ENCODE data around the gene MYCN. TPM values are rescaled to one million over a fixed set of nuclear protein-coding genes. Genes with fewer than 3 reads are reported as not detected.

Gene MYCN
- total RNA-seq, 4 donors from 2014 or later = 0.21 to 0.95 (median 0.33) TPM

GRCh38 chr2:15897431-15898098, 42.8 kb upstream of the MYCN start:
- H3K27me3 ChIP-seq = no peaks in the 10 kb centered on the region
- WGBS, 2 donors = 82 to 95% methylated on average over 4 of the region's 4 CpGs
- peaks cover 6 to 41% (median 16%) of the 10 kb centered on the region in 3 donors for H3K4me1 ChIP-seq
- no peak for DNase-seq
- intact Hi-C loops (cut with DNase I) = no loop called here
- peaks cover 0 to 13% (median 11%) of the 10 kb centered on the region in 3 donors for H3K9me3 ChIP-seq
- H3K27ac ChIP-seq = no peak overlapping the region
- no peak for TF ChIP-seq POLR2A (IDR thresholded peaks at IDR 0.05)
- TF ChIP-seq, protein P1, sequence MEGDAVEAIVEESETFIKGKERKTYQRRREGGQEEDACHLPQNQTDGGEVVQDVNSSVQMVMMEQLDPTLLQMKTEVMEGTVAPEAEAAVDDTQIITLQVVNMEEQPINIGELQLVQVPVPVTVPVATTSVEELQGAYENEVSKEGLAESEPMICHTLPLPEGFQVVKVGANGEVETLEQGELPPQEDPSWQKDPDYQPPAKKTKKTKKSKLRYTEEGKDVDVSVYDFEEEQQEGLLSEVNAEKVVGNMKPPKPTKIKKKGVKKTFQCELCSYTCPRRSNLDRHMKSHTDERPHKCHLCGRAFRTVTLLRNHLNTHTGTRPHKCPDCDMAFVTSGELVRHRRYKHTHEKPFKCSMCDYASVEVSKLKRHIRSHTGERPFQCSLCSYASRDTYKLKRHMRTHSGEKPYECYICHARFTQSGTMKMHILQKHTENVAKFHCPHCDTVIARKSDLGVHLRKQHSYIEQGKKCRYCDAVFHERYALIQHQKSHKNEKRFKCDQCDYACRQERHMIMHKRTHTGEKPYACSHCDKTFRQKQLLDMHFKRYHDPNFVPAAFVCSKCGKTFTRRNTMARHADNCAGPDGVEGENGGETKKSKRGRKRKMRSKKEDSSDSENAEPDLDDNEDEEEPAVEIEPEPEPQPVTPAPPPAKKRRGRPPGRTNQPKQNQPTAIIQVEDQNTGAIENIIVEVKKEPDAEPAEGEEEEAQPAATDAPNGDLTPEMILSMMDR (IDR thresholded peaks at IDR 0.05) = no peak
- H3K4me3 ChIP-seq = no peak overlapping the region
- no peaks in the 10 kb centered on the region for H3K36me3 ChIP-seq

GRCh38 chr2:15899327-15899612, 41.1 kb upstream of the MYCN start:
- 90 to 94% methylated on average over 2 of the region's 2 CpGs for WGBS, 2 donors
- Histone ChIP-seq H3K27ac (no peak overlapping the region), H3K4me1 (peaks cover 1 to 24% (median 13%) of the 10 kb centered on the region in 3 donors), H3K36me3 (no peaks in the 10 kb centered on the region), H3K9me3 (peaks cover 0 to 13% (median 11%) of the 10 kb centered on the region in 3 donors), H3K27me3 (no peaks in the 10 kb centered on the region), H3K4me3 (no peak overlapping the region)
- no peak for DNase-seq
- TF ChIP-seq, protein P1 (IDR thresholded peaks at IDR 0.05) = no peak
- TF ChIP-seq POLR2A (IDR thresholded peaks at IDR 0.05) = no peak
- intact Hi-C loops (cut with DNase I) = no loop called here

DNA sequence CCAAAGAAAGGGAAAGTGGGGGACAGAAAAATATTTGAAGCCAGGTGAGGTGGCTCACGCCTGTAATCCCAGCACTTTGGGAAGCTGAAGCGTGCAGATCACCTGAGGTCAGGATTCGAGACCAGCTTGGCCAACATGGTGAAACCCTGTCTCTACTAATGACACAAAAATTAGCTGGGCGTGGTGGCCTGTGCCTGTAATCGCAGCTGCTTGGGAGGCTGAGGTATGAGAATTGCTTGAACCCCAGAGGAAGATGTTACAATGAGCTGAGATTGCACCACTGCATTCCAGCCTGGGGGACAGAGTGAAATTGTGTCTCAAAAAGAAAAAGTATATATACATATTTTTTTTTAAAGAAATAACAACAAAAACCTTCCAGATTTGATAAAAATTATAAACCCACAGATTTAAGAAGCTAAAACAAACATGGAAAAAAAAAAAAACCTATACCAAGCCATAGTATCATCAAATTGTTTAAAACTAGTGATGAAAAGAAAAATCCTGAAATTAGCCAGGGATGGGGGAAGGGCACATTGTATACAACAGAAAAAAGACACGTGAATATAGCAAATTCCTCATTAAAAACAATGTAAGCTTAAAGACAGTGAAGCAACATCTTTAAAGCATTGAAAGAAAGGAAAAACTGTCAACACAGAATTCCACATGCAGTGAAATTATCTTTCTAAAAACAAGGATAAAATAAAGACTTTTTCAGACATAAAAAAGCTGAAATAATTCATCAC, 40.4 kb upstream of the MYCN start:
- Histone ChIP-seq H3K36me3 (no peaks in the 10 kb centered on the region), H3K9me3 (peaks cover 0 to 13% (median 11%) of the 10 kb centered on the region in 3 donors), H3K27ac (no peak overlapping the region), H3K4me3 (no peak overlapping the region), H3K27me3 (no peaks in the 10 kb centered on the region), H3K4me1 (peaks cover 0 to 17% (median 10%) of the 10 kb centered on the region in 3 donors)
- TF ChIP-seq, protein P1 (IDR thresholded peaks at IDR 0.05) = no peak
- no peak for TF ChIP-seq POLR2A (IDR thresholded peaks at IDR 0.05)
- intact Hi-C loops (cut with DNase I) = no loop called here
- 70 to 84% methylated on average over 6 of the region's 6 CpGs for WGBS, 2 donors
- no peak for DNase-seq

DNA sequence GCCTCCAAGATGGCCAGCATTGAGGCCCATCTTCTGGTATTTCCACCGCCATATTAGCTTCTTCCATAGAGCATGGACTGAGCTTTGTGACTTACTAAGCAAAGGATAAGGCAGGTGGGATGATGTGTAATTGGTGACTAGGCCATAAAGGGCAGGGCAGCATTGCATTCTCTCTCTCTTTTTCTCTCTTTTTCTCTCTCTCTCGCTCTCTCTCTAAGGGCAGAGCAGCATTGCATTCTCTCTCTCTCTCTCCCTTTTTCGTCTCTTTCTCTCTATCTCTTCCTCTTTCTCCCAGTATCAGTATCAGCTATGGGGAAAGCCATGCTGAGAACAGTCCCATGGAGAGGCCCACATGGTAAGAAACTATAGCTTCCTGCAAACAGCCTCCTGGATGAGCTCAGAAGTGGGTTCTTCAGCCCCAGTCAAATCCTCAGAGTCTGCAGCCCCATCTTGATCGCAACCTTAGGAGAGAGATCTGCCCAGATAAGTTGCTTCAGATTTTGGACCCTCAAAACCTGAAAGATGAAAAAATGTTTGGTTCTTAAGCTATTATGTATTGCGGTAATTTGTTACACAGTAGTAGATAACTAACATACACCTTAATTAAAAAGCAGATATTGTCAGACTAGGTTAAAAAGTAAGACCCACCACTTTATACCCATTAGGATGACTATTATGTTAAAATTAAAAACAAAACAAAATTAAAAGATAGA, 39.1 kb upstream of the MYCN start:
- intact Hi-C loops (cut with DNase I) = no loop called here
- WGBS, 2 donors = 87 to 97% methylated on average over 5 of the region's 5 CpGs

More for the DNA sequence above, 39.1 kb upstream of the MYCN start:
- DNase-seq = no peak
- Histone ChIP-seq H3K9me3 (peaks cover 0 to 13% (median 11%) of the 10 kb centered on the region in 3 donors), H3K4me3 (no peak overlapping the region), H3K27me3 (no peaks in the 10 kb centered on the region), H3K4me1 (peaks cover 0 to 4% (median 2%) of the 10 kb centered on the region in 3 donors), H3K36me3 (no peaks in the 10 kb centered on the region), H3K27ac (no peak overlapping the region)
- TF ChIP-seq, protein P1 (IDR thresholded peaks at IDR 0.05) = no peak
- no peak for TF ChIP-seq POLR2A (IDR thresholded peaks at IDR 0.05)

All from esophagus squamous epithelium (tissue), 5 donors.